ENCODE data around the gene ATG9A.

- TF ChIP-seq CTCF (conservative IDR thresholded peaks at IDR 0.05 in 1 of 2, IDR thresholded peaks at IDR 0.05 in 1 of 2; ENCODE audit: extremely low read depth in 1 of 2, insufficient read depth in 1 of 2, low read depth in 1 of 2, low read length in 2 of 2) (peak; percentile 22 to 38), EZH2 (IDR thresholded peaks at IDR 0.05; ENCODE audit: borderline replicate concordance, low read length) (no peak)
These were observed 51.7 kb downstream of the ATG9A start, which contains the start of gene RETREG2 for GRCh38 chr2:219177552-219178376.
